Measurements from ENCODE around the gene ANKRD44.
"Not testable (repeated sequence)": the region's sequence is repeated elsewhere in the genome, so short reads cannot be mapped to it uniquely, and the experiment has no call there.

The ANKRD44 gene

GRCh38 chr2:197256547-197257170 is 53.9 kb downstream of the ANKRD44 start:
- DNase-seq, result no peak

- no peak for DNase-seq
Observed at GRCh38 chr2:197256021-197256420, 54.6 kb downstream of the ANKRD44 start.

GRCh38 chr2:197255543-197255942 is 55.0 kb downstream of the ANKRD44 start:
- peak in 1 of 2 experiments; percentile 16 for DNase-seq

GRCh38 chr2:197254776-197255530 is 55.6 kb downstream of the ANKRD44 start:
- DNase-seq, result no peak

- DNase-seq, result no peak
Observed at GRCh38 chr2:197251576-197251975, 59.0 kb downstream of the ANKRD44 start.

- no peak for DNase-seq
Observed at GRCh38 chr2:197251163-197251562, 59.4 kb downstream of the ANKRD44 start.

GRCh38 chr2:197250084-197250397 is 60.5 kb downstream of the ANKRD44 start:
- no peak for DNase-seq

- no peak for DNase-seq
Observed at GRCh38 chr2:197249381-197250083, 61.0 kb downstream of the ANKRD44 start.

GRCh38 chr2:197248623-197249022 is 62.0 kb downstream of the ANKRD44 start:
- DNase-seq, result no peak

- no peak for DNase-seq
Observed at GRCh38 chr2:197248001-197248401, 62.6 kb downstream of the ANKRD44 start.

GRCh38 chr2:197247083-197247482 is 63.5 kb downstream of the ANKRD44 start:
- DNase-seq, result no peak

- DNase-seq, result no peak
Observed at GRCh38 chr2:197245829-197246804, 64.5 kb downstream of the ANKRD44 start.

- no peak for DNase-seq
Observed at GRCh38 chr2:197244349-197244748, 66.2 kb downstream of the ANKRD44 start.

GRCh38 chr2:197242719-197243118 is 67.9 kb downstream of the ANKRD44 start:
- DNase-seq, result no peak

- DNase-seq, result no peak
Observed at GRCh38 chr2:197241596-197241995, 69.0 kb downstream of the ANKRD44 start.

GRCh38 chr2:197241153-197241552 is 69.4 kb downstream of the ANKRD44 start:
- no peak for DNase-seq

- no peak for DNase-seq
Observed at GRCh38 chr2:197240421-197241041, 70.0 kb downstream of the ANKRD44 start.

- not testable (repeated sequence) for DNase-seq
Observed at GRCh38 chr2:197240018-197240417, 70.6 kb downstream of the ANKRD44 start.

GRCh38 chr2:197239434-197239833 is 71.1 kb downstream of the ANKRD44 start:
- DNase-seq, result no peak

GRCh38 chr2:197238043-197238365 is 72.6 kb downstream of the ANKRD44 start:
- DNase-seq, result no peak

GRCh38 chr2:197237291-197238042 is 73.1 kb downstream of the ANKRD44 start:
- DNase-seq, result no peak

- no peak for DNase-seq
Observed at GRCh38 chr2:197236816-197237215, 73.8 kb downstream of the ANKRD44 start.

Data from NCI-H1930 (cell line).